ENCODE data around the gene VEGFB.

GRCh38 chr11:64268893-64269539 is 34.6 kb downstream of the VEGFB start:
- TF ChIP-seq TAF1 (IDR thresholded peaks at IDR 0.05; ENCODE audit: borderline replicate concordance, insufficient read depth, low read length) (no peak), POLR2AphosphoS5 (IDR thresholded peaks at IDR 0.05; ENCODE audit: low read depth, low read length) (0 out of 2 replicates have a peak, but pooled peaks have one; percentile 5), REST (IDR thresholded peaks at IDR 0.05; ENCODE audit: insufficient read depth in 1 of 2, low read depth in 2 of 2, low read length in 2 of 2) (0 out of 4 replicates have a peak, but pooled peaks of 1 of the 2 experiments have one; percentile 25), SIN3A (IDR thresholded peaks at IDR 0.05; ENCODE audit: borderline replicate concordance, insufficient read depth, low read length) (no peak), FOXP2 (optimal IDR thresholded peaks at IDR 0.05; ENCODE audit: borderline replicate concordance, extremely low read depth, extremely low read length, insufficient read depth) (no peak)

Data from PFSK-1 (cell line).